GM19324 (cell line): ENCODE data around the gene DNPH1.

Experiments used
- ATAC-seq: cut with Tn5 transposase; IDR thresholded peaks from one replicate; pipeline ENCODE4 v1.9.1; 2021; ENCODE audit warnings: mild to moderate bottlenecking, moderate library complexity; ENCODE audit not compliant: unreplicated experiment, low FRiP score

Gene DNPH1

GRCh38 chr6:43228951-43229802 is at the start of gene DNPH1:
TSS of gene DNPH1 (minus strand) at chr6:43229481. CDS start at chr6:43229456, 25 bp downstream.
- peak; percentile 82 for ATAC-seq

- no peak for ATAC-seq
Measured at GRCh38 chr6:43278524-43279078, 49.3 kb upstream of the DNPH1 start.

GRCh38 chr6:43277643-43278523 is 48.6 kb upstream of the DNPH1 start:
- ATAC-seq = no peak

- ATAC-seq = no peak
Measured at GRCh38 chr6:43277306-43277642, 48.0 kb upstream of the DNPH1 start.

GRCh38 chr6:43276577-43277305 is 47.5 kb upstream of the DNPH1 start:
- ATAC-seq = no peak

- no peak for ATAC-seq
Measured at GRCh38 chr6:43275801-43276576, 46.7 kb upstream of the DNPH1 start.

GRCh38 chr6:43274916-43275597 is 45.8 kb upstream of the DNPH1 start:
- ATAC-seq = no peak

- no peak for ATAC-seq
Measured at GRCh38 chr6:43274127-43274915, 45.0 kb upstream of the DNPH1 start.

- ATAC-seq = no peak
Measured at GRCh38 chr6:43273707-43274106, 44.4 kb upstream of the DNPH1 start.

GRCh38 chr6:43271944-43272343 is 42.7 kb upstream of the DNPH1 start:
- ATAC-seq = no peak

GRCh38 chr6:43271103-43271815 is 42.0 kb upstream of the DNPH1 start:
- ATAC-seq = no peak

GRCh38 chr6:43269273-43270007 is 40.2 kb upstream of the DNPH1 start:
- ATAC-seq = no peak

- ATAC-seq = no peak
Measured at GRCh38 chr6:43268782-43269272, 39.5 kb upstream of the DNPH1 start.

- no peak for ATAC-seq
Measured at GRCh38 chr6:43268355-43268700, 39.0 kb upstream of the DNPH1 start.

GRCh38 chr6:43267619-43268354 is 38.5 kb upstream of the DNPH1 start:
- no peak for ATAC-seq

GRCh38 chr6:43265564-43265963 is 36.3 kb upstream of the DNPH1 start:
- ATAC-seq = no peak
